HepG2 (cell line): ENCODE measurements around the gene ITGB7. TPM values are rescaled to one million over a fixed set of nuclear protein-coding genes. Genes with fewer than 3 reads are reported as not detected.
A peak's percentile ranks its signal among the peaks of the same experiment; 100 is the strongest.

Source experiments
- EZH2 ChIP-seq: conservative IDR thresholded peaks from 2 replicates; pipeline ENCODE4 v1.6.1; 2012; ENCODE audit warnings: mild to moderate bottlenecking, low read depth, low read length, moderate library complexity
- GTF2F1 ChIP-seq: fragments of 150-350 bp; IDR thresholded peaks from 2 replicates; pipeline ENCODE4 v1.6.1; 2014; ENCODE audit warnings: low read length
- REL ChIP-seq: sonication (generic); formaldehyde crosslinking; conservative IDR thresholded peaks from 2 replicates; pipeline ENCODE4 v1.8.0; 2022; ENCODE audit warnings: mild to moderate bottlenecking, missing genetic modification reagents, moderate library complexity
- RNF2 ChIP-seq: fragments of 450-650 bp; conservative IDR thresholded peaks from 2 replicates; pipeline ENCODE4 v1.6.1; 2016; ENCODE audit warnings: low read depth
- TFDP2 ChIP-seq: sonication (generic); formaldehyde crosslinking; IDR thresholded peaks from 2 replicates; pipeline ENCODE4 v1.4.0; 2020; ENCODE audit warnings: missing genetic modification reagents
- WIZ ChIP-seq: sonication (generic); formaldehyde crosslinking; IDR thresholded peaks from 2 replicates; pipeline ENCODE4 v1.5.1; 2020; ENCODE audit warnings: mild to moderate bottlenecking, missing genetic modification reagents
- ZBTB8A ChIP-seq: sonication (generic); formaldehyde crosslinking; IDR thresholded peaks from 2 replicates; pipeline ENCODE4 v1.4.0; 2020; ENCODE audit warnings: mild to moderate bottlenecking, low read depth, missing genetic modification reagents, borderline replicate concordance
- ZFP36L2 ChIP-seq: sonication (generic); formaldehyde crosslinking; IDR thresholded peaks from 2 replicates; pipeline ENCODE4 v1.4.0; 2020; ENCODE audit warnings: missing genetic modification reagents
- ZNF260 ChIP-seq: sonication (generic); formaldehyde crosslinking; IDR thresholded peaks from 2 replicates; pipeline ENCODE4 v1.4.0; 2020; ENCODE audit warnings: missing genetic modification reagents, low read depth, mild to moderate bottlenecking, borderline replicate concordance
- ZNF407 ChIP-seq: sonication (generic); formaldehyde crosslinking; IDR thresholded peaks from one replicate; pipeline ENCODE4 v1.5.1; 2020; ENCODE audit warnings: mild to moderate bottlenecking, missing genetic modification reagents; ENCODE audit errors: not compliant biosample characterization
- ZNF891 ChIP-seq: sonication (generic); formaldehyde crosslinking; IDR thresholded peaks from 2 replicates; pipeline ENCODE4 v1.5.0; 2020; ENCODE audit warnings: mild to moderate bottlenecking, missing genetic modification reagents
- polyA plus RNA-seq, 8 experiments: library from polyadenylated mRNA; depleted of rRNA in 3 of 8; stranded (reverse) in 7 of 8; unstranded in 1 of 8; fragments of >200 nt; fragmentation: Illumina TruSeq in 4 of 8; extraction: Trizol in 4 of 8; gene quantifications; 2 replicates each; pipeline versions ENCODE4 v1.2.1 to v1.2.3, GENCODE V29; 2011 to 2016; ENCODE audit warnings: low read depth in 4 of 8, missing spikeins in 1 of 8, mixed read lengths in 1 of 8; ENCODE audit not compliant: insufficient read depth in 1 of 8
- total RNA-seq, 5 experiments: library from RNA; depleted of rRNA; stranded (reverse); fragments of >200 nt; fragmentation: Illumina TruSeq; extraction: Trizol; gene quantifications; 2 replicates each; pipeline ENCODE4 v1.2.3, GENCODE V29; 2016; ENCODE audit warnings: low read depth in 1 of 5
- TF ChIP-seq, protein P1 (sequence below): sonication (generic); formaldehyde crosslinking; IDR thresholded peaks from 2 replicates; pipeline ENCODE4 v1.5.0; 2020; ENCODE audit warnings: mild to moderate bottlenecking, missing genetic modification reagents
- TF ChIP-seq, protein P2 (sequence below): sonication (generic); formaldehyde crosslinking; IDR thresholded peaks from 2 replicates; pipeline ENCODE4 v1.4.0; 2020; ENCODE audit warnings: missing genetic modification reagents

Gene ITGB7
- total and polyA plus RNA-seq, 2 of the 13 experiments (the other 11 are each of a cell fraction or from before 2014, with no cell fraction given) = 0.16 to 0.18 TPM

- no peak for TF ChIP-seq ZNF260 (CRISPR knock-in tag)
- TF ChIP-seq TFDP2 (CRISPR knock-in tag) = peak; percentile 72
- no peak for TF ChIP-seq WIZ
- TF ChIP-seq, protein P1, sequence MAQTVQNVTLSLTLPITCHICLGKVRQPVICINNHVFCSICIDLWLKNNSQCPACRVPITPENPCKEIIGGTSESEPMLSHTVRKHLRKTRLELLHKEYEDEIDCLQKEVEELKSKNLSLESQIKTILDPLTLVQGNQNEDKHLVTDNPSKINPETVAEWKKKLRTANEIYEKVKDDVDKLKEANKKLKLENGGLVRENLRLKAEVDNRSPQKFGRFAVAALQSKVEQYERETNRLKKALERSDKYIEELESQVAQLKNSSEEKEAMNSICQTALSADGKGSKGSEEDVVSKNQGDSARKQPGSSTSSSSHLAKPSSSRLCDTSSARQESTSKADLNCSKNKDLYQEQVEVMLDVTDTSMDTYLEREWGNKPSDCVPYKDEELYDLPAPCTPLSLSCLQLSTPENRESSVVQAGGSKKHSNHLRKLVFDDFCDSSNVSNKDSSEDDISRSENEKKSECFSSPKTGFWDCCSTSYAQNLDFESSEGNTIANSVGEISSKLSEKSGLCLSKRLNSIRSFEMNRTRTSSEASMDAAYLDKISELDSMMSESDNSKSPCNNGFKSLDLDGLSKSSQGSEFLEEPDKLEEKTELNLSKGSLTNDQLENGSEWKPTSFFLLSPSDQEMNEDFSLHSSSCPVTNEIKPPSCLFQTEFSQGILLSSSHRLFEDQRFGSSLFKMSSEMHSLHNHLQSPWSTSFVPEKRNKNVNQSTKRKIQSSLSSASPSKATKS (CRISPR knock-in tag) = no peak
- TF ChIP-seq ZFP36L2 (CRISPR knock-in tag) = no peak
- TF ChIP-seq GTF2F1 = no peak
- TF ChIP-seq, protein P2, sequence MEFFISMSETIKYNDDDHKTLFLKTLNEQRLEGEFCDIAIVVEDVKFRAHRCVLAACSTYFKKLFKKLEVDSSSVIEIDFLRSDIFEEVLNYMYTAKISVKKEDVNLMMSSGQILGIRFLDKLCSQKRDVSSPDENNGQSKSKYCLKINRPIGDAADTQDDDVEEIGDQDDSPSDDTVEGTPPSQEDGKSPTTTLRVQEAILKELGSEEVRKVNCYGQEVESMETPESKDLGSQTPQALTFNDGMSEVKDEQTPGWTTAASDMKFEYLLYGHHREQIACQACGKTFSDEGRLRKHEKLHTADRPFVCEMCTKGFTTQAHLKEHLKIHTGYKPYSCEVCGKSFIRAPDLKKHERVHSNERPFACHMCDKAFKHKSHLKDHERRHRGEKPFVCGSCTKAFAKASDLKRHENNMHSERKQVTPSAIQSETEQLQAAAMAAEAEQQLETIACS (CRISPR knock-in tag) = no peak
- no peak for TF ChIP-seq EZH2
- TF ChIP-seq ZNF407 (CRISPR knock-in tag) = no peak
- TF ChIP-seq ZBTB8A (CRISPR knock-in tag) = no peak
- peak; percentile 85; the same call in 1 of the 2 replicates for TF ChIP-seq REL (CRISPR knock-in tag)
- TF ChIP-seq ZNF891 (CRISPR knock-in tag) = no peak; the same call in 1 of the 2 replicates
- TF ChIP-seq RNF2 = no peak; the same call in 1 of the 2 replicates
These were observed 26.7 kb downstream of the ITGB7 start, which contains the start of the genes CSAD and ZNF740 (continued) for GRCh38 chr12:53180220-53180930.
